Inflammatory macrophage treated with lipopolysaccharide for 4 hours (primary cell): Measurements from ENCODE around the gene TLK1.

Experiments used
- DNase-seq: peaks from one replicate; pipeline ENCODE4 v3.0.0-alpha.2; 2020

TLK1 gene

GRCh38 chr2:171167352-171167997 lies 6.8 kb upstream of the TLK1 start:
- DNase-seq, result peak; percentile 57

GRCh38 chr2:171166328-171166983 lies 5.8 kb upstream of the TLK1 start:
- no peak for DNase-seq

GRCh38 chr2:171165967-171166327 lies 5.3 kb upstream of the TLK1 start:
- no peak for DNase-seq

GRCh38 chr2:171163261-171163660 lies 2.6 kb upstream of the TLK1 start:
- no peak for DNase-seq

- peak; percentile 43 for DNase-seq
Measured at GRCh38 chr2:171162522-171163197, 2.0 kb upstream of the TLK1 start.

GRCh38 chr2:171160956-171161740 lies 455 bp upstream of the TLK1 start:
- DNase-seq, result peak; percentile 77

- peak; percentile 60 for DNase-seq
Measured at GRCh38 chr2:171159372-171160118, 1.1 kb downstream of the TLK1 start.

GRCh38 chr2:171158790-171159371 lies 1.8 kb downstream of the TLK1 start:
- DNase-seq, result no peak

GRCh38 chr2:171158036-171158789 lies 2.5 kb downstream of the TLK1 start:
- no peak for DNase-seq

GRCh38 chr2:171157109-171157500 lies 3.6 kb downstream of the TLK1 start:
- DNase-seq, result no peak

GRCh38 chr2:171154348-171154747 lies 6.3 kb downstream of the TLK1 start:
- peak; percentile 37 for DNase-seq

GRCh38 chr2:171150694-171151285 lies 9.9 kb downstream of the TLK1 start:
- DNase-seq, result no peak

- no peak for DNase-seq
Measured at GRCh38 chr2:171149986-171150693, 10.6 kb downstream of the TLK1 start.

GRCh38 chr2:171149171-171149938 lies 11.3 kb downstream of the TLK1 start:
- no peak for DNase-seq

GRCh38 chr2:171147081-171147480 lies 13.6 kb downstream of the TLK1 start:
- no peak for DNase-seq

- peak; percentile 81 for DNase-seq
Measured at GRCh38 chr2:171146633-171147032, 14.1 kb downstream of the TLK1 start.

GRCh38 chr2:171146071-171146470 lies 14.6 kb downstream of the TLK1 start:
- no peak for DNase-seq

GRCh38 chr2:171143670-171144062 lies 17.0 kb downstream of the TLK1 start:
- DNase-seq, result no peak

- no peak for DNase-seq
Measured at GRCh38 chr2:171142398-171142797, 18.3 kb downstream of the TLK1 start.

- DNase-seq, result no peak
Measured at GRCh38 chr2:171141320-171141719, 19.4 kb downstream of the TLK1 start.
